GM12891 (cell line): ENCODE data around the gene IL17A.

ENCODE experiments used
- PAX5 ChIP-seq: IDR thresholded peaks from 2 replicates; pipeline ENCODE4 v1.6.1; 2011; ENCODE audit warnings: low read length, moderate library complexity, mild to moderate bottlenecking; ENCODE audit not compliant: insufficient read depth, severe bottlenecking
- POLR2A ChIP-seq: IDR thresholded peaks from 2 replicates; pipeline ENCODE4 v1.6.1; 2011; ENCODE audit warnings: low read depth, low read length, control low read depth
- POLR2AphosphoS5 ChIP-seq: IDR thresholded peaks from 2 replicates; pipeline ENCODE4 v1.6.1; 2011; ENCODE audit warnings: low read depth, low read length, control low read depth
- POU2F2 ChIP-seq: IDR thresholded peaks from 2 replicates; pipeline ENCODE4 v1.6.1; 2011; ENCODE audit warnings: low read depth, mild to moderate bottlenecking, control low read depth, low read length, moderate library complexity
- SPI1 ChIP-seq: IDR thresholded peaks from 2 replicates; pipeline ENCODE4 v1.6.1; 2011; ENCODE audit warnings: low read depth, low read length, control low read depth
- TAF1 ChIP-seq: IDR thresholded peaks from 2 replicates; pipeline ENCODE4 v1.6.1; 2011; ENCODE audit warnings: low read depth, low read length, control low read depth

DNA sequence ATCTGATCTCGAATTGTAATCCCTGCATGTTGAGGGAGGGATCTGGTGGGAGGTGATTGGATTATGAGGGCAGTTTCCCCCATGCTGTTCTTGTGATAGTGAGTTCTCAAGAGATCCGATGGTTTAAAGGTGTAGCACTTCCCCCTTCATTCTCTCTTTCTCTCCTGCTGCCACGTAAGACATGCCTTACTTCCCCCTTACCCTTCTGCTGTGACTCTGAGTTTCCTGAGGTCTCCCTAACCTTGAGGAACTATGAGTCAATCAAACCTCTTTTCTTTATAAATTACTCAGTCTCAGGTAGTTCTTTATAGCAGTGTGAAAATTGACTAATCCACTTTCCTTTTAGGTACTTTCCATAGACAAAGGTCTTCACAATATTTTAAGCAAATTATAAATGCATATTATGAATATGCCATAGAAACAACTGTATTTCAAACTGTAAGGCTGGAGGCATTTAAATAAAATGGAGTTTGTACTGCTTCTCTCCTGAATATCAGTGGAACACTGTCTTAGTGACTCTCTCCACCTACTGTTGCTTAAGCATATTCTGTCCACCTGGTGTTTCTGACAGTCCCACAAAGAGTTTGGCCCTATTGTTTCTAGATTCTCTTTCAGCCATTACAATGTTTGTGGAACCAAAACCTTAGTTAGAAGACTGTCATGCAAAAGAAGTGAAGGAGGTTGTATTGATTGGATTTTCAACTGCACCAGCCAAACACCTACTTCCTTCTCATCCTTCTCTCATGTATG, 24.3 kb upstream of the IL17A start:
- TF ChIP-seq POLR2A (no peak), POLR2AphosphoS5 (no peak), TAF1 (no peak), SPI1 (peak; percentile 65), PAX5 (no peak), POU2F2 (no peak)
